ENCODE data around the gene SEC24C. TPM values are rescaled to one million over a fixed set of nuclear protein-coding genes. Genes with fewer than 3 reads are reported as not detected.

The SEC24C gene
- total RNA-seq, 1 donor from 2014 or later: 75.5 TPM

GRCh38 chr10:73813333-73813732, 69.2 kb downstream of the SEC24C start:
- TF ChIP-seq CTCF (IDR thresholded peaks at IDR 0.05; ENCODE audit: unreplicated experiment): no peak
- H3K27me3 Mint-ChIP-seq (ENCODE audit: low read depth): no peaks in the 10 kb centered on the region
- DNase-seq (ENCODE audit: low spot score in 2 of 2, unreplicated experiment in 2 of 2): no peak
- H3K4me3 Mint-ChIP-seq: peak overlapping the region; percentile 61
- H3K27ac Mint-ChIP-seq: no peak overlapping the region
- no peaks in the 10 kb centered on the region for H3K9me3 Mint-ChIP-seq
- peaks cover 15% of the 10 kb centered on the region for H3K36me3 Mint-ChIP-seq
- H3K4me1 Mint-ChIP-seq: peaks cover 7% of the 10 kb centered on the region

- DNase-seq (ENCODE audit: low spot score in 2 of 2, unreplicated experiment in 2 of 2): no peak
- Mint-ChIP-seq H3K27me3 (ENCODE audit: low read depth) (no peaks in the 10 kb centered on the region), H3K4me3 (no peak overlapping the region), H3K4me1 (peaks cover 11% of the 10 kb centered on the region), H3K27ac (no peak overlapping the region), H3K36me3 (peaks cover 9% of the 10 kb centered on the region), H3K9me3 (no peaks in the 10 kb centered on the region)
- no peak for TF ChIP-seq CTCF (IDR thresholded peaks at IDR 0.05; ENCODE audit: unreplicated experiment)
Observed at GRCh38 chr10:73814276-73814895, 70.2 kb downstream of the SEC24C start.

GRCh38 chr10:73814896-73815718, 70.9 kb downstream of the SEC24C start:
- TF ChIP-seq CTCF (IDR thresholded peaks at IDR 0.05; ENCODE audit: unreplicated experiment): no peak
- Mint-ChIP-seq H3K4me3 (no peak overlapping the region), H3K27ac (no peak overlapping the region), H3K27me3 (ENCODE audit: low read depth) (no peaks in the 10 kb centered on the region), H3K4me1 (peaks cover 11% of the 10 kb centered on the region), H3K9me3 (no peaks in the 10 kb centered on the region), H3K36me3 (peaks cover 9% of the 10 kb centered on the region)
- no peak for DNase-seq (ENCODE audit: low spot score in 2 of 2, unreplicated experiment in 2 of 2)

GRCh38 chr10:73815719-73816030, 71.5 kb downstream of the SEC24C start:
- Mint-ChIP-seq H3K27me3 (ENCODE audit: low read depth) (no peaks in the 10 kb centered on the region), H3K27ac (peak overlapping the region; percentile 86), H3K9me3 (no peaks in the 10 kb centered on the region), H3K4me3 (no peak overlapping the region), H3K4me1 (peaks cover 7% of the 10 kb centered on the region), H3K36me3 (peaks cover 9% of the 10 kb centered on the region)
- no peak for DNase-seq (ENCODE audit: low spot score in 2 of 2, unreplicated experiment in 2 of 2)
- no peak for TF ChIP-seq CTCF (IDR thresholded peaks at IDR 0.05; ENCODE audit: unreplicated experiment)

- peaks cover 12% of the 10 kb centered on the region for H3K36me3 Mint-ChIP-seq
- H3K27ac Mint-ChIP-seq: peak overlapping the region; percentile 43
- no peak overlapping the region for H3K4me3 Mint-ChIP-seq
- no peak for TF ChIP-seq CTCF (IDR thresholded peaks at IDR 0.05; ENCODE audit: unreplicated experiment)
- H3K27me3 Mint-ChIP-seq (ENCODE audit: low read depth): no peaks in the 10 kb centered on the region
- no peaks in the 10 kb centered on the region for H3K9me3 Mint-ChIP-seq
- H3K4me1 Mint-ChIP-seq: peaks cover 6% of the 10 kb centered on the region
- no peak for DNase-seq (ENCODE audit: low spot score in 2 of 2, unreplicated experiment in 2 of 2)
Observed at GRCh38 chr10:73816917-73817729, 73.0 kb downstream of the SEC24C start.

Measured in mesothelial cell of epicardium (in vitro differentiated cells).